Activated naive CD4-positive, alpha-beta T cell (primary cell): ENCODE measurements around the gene L3MBTL3.
A peak's percentile ranks its signal among the peaks of the same experiment; 100 is the strongest.

Source experiments
- DNase-seq, 4 experiments: peaks; one replicate each; lab custom pipeline; 2025; lab: John Stamatoyannopoulos, UW

The L3MBTL3 gene

DNA sequence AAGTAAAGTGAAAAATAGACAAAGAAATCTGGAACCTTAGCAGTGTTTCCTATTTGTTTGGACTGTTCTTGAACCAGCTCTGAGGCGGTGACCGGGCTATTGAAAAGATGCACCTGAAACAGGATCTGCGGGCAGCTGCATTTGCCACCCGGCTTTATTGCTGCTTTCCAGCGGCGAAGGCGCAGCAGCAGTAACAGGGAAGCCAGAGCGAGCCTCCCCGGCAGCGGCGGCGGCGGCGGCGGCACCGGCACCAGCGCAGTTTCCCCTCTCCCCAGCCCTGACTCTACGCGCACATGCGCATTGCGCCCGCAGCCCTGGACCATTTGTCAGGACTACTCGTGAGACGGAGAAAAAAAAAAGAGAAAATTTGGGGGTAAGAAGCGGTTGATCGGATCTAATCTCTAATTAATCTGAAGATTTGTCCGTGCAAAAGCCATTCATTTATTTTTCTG is at the start of gene L3MBTL3:
L3MBTL3 (plus strand) TSS at position 290 of the 452 bp plus-strand sequence. CDS start 24,119 bp downstream, outside the sequence.
- peak; percentile 62 to 86 (median 78) for DNase-seq

DNA sequence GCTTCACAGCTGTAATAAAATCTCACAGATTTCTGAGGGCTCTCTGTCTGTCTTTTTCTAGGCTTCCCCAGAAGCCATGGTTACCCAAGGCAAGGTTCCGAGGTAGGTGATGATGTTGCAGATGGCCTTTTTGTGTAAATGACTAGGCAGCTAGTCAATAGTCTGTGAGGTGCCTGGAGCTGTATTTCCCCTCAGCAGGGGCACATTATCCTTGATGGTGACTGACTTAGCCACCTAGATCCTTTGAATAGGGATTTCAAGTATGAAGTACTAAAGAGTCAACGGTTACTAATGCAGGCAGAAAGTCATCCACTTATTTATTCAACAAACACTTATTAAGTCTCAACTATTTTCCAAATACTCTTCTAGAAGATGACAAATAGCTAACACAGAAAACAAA is 49.3 kb upstream of the L3MBTL3 start:
- no peak for DNase-seq

DNA sequence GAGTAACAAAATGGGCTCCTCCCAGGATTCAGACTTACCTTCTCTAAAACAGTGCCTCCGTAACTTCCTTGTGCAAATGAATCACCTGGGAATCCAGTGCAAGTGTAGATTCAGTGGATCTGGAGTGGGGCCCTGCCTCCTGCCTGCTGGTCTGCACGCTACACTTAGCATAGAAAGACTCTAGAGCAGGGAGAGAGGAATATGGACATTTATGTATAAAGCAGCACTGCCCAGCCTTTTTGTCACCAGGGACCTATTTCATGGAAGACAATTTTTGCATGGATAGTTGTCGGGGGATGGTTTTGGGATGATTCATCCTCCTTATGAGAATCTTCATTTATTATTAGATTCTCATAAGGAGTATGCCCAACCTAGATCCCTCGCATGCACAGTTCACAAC is 42.3 kb upstream of the L3MBTL3 start:
- DNase-seq = no peak

DNA sequence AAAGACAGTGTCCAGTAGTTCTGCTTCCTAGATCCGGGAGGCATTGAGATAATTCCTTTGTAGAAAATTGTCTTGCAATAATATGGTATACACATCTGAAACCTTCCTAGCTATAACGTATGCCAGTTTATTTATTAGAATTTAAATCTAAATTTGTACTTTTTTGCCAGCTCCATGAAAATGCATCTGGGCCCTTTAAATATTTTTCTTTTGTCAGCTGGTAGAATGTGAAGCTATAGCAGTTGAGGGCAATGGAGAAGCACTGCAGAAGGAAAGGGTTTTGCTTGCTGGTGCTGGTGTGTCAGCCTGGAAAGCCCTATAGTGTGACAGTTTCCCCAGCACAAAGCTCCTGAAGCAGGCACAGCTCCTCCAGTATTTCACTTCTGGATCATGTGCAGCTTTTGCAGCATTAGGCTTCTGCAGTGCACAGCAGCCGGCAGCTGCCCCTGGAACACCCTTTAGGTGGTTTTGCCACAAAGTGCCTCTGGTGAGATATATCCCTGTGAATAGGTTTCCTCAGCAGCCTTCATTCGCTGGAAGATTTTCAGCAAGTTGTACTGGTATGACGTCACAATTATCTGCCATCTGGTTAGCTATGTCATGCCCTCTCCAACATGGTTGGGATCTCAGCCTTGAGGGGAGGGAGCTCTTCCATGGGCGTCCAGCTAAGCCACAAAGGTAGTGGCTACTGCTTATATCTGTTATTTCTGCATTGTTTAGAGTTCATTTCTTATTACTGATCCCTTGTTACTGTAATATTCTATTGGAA is 40.0 kb upstream of the L3MBTL3 start:
- DNase-seq = no peak

DNA sequence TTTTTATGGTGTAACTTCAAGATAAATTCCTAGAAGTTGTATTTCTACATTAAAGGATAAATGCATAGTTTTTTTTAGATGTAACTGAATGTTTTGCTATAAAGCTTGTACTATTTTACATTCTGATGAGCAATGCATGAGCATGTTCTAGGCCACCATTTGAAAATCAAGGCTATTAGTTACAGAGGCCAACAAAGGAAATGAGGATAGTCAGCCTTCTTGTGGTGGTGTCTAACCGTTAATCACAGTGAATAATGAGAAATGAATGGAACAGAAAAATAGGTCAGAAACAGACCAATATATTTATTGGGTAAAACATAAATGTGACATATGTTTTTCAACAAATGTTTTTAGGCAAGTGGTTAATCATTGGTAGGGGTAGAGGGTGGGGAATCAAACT is 37.6 kb upstream of the L3MBTL3 start:
- no peak for DNase-seq

DNA sequence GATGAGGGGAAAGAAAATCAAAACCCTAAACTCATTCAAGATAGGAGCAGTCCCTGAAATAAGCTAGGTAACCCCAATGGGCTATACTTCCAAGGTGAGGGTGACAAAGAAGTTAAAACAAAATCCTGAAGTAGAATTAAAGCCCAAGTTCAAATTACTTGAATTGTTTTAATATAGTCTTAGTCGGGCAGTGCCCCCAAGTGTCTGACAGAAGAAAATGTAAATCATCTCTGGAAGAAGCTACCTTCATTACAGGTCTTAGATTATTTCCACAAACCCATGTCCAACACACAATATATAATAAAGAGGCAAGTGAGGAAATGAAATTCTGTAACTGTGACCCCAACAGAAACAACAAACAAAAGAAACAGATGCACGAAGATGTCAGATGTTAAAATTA is 36.8 kb upstream of the L3MBTL3 start:
- no peak for DNase-seq

DNA sequence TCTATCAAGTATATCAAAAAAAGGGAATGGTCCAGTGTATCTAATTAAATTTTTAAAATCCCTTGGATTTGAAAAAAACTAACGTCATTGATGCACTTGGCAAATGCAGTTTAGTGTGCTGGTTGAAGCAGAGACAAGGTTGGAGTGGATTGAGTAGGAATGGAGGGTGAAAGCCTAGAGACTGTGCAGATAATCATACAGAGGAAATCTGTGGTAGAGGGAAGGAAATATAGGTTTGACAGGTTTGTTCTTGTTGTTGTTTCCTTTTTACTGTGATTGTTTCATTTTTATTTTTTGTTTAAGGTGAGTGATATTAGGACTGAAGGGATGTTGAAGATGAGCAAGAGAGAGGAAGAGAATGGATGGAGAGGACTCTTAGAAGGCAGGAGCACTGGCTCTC is 29.0 kb upstream of the L3MBTL3 start:
- no peak for DNase-seq

DNA sequence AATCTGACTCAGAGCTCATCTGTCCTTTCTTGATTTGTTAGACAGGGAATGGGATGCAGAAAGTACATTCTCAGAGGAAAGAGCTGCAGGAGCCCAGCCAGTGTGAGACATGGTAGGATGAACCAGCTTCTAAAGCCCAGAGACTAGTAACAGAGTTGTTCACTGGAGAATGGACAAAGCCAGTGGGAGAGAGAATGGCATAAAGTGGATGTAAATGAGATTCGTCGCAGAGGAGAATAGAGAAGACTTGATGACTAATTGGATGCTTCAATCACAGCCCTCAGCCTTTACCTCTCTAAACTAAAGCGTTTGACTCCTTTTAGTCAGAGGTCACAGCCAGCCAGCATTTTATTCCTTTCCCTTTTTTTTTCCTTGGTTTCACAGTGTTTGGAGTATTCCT is 25.5 kb upstream of the L3MBTL3 start:
- DNase-seq = no peak

DNA sequence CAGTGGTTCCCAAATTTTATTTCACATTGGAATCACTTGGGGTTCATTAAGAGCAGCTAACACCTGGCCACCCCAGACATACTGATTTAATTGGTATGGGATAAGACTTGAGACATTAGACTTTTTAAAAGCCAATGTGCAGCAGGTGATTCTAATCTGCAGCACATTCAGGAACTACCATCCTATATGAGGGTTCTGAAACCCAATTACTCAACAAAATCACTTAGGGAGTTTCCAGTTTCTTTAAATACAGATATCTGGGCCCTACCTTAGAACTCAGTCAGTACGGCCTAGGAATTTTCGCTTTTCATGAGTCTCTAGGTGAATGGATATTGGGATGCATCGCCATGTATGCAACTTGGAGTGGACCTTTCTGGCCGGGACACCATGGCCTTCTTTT is 24.0 kb upstream of the L3MBTL3 start:
- DNase-seq = no peak

DNA sequence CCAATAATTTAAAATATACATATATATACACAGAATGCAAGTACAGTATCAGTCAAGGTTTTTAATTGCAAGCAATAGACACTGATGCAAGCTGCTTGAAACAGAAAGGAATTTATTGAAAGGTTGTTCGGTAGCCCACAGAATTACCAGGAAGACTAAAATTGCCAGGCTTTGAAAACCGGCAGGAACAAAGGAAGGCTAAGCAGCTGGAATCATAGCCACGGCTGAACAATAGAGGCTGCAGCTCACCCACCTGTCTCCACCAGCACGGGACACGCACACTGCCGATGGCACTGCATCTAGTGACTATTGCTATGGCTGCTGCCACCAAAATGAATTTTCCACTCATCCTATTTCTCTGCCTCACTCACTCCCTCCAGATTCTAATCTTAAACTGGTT is 22.0 kb upstream of the L3MBTL3 start:
- no peak for DNase-seq

DNA sequence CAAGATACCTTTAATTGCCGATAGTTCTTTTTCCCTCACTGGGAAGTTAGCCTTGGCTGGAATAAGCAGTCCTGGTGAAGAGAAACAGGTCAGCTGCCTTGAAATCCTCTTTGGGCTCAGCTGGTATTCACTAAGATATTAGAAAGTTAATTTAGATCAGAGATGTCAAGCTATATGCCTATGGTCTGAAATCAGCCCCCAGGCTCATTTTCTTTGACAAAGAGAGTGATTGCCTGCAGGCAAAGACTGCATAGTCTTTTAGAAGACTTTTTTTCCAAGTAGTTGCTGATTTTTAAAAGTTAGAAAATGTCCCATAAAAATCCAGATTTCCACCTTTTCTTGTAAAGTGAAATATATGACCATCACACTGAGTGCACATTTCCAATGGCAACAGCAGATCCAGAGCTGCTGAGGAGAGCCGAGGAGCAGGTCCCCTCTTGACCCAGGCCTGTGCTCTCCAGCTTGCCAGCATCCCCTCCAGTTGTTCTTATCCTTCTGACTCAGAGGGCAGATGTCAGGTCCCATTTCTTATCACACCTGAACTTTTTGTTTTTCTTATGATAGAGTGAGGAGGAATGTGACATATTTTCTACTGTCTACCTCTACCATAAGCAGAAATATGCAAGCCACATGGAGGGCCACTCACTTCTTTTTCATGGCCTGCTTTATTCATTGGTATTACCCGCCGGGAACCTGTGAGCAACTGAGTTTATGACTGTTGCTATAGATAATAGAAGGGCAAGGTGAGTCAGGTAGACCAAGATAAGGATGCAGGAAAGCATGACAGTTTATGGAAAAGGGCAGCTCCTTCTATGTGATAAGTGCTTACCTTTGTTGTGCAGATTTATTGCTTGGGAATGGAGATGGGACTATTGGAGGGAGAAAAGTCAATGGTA is 17.6 kb upstream of the L3MBTL3 start:
- no peak for DNase-seq

DNA sequence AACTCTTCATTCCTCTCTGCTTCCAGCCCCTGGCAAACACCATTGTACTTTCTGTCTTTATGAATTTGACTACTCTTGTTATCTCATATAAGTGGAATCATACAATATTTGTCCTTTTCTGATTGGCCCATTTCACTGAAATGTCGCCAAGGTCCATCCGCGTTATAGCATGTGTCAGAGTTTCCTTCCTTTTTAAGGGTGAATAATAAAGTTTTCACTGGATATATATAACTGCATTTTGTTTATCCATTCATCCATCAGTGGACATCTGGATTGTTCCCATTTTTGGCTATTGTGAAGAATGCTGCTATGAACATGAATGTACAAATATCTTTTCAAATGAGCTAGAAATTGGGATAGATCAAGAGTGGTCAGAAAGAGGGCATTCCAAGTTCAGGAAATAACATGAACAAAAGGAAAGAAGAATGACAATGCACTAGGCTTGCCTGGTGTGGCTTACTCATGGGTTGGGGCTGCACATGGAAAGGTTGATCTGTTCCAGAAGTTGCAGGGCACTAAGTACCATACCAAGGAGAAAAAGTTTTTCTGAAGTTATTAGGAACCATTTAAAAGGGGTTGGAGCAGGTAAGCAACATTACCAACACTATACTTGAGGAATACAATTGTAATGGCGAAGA is 10.0 kb upstream of the L3MBTL3 start:
- no peak for DNase-seq

DNA sequence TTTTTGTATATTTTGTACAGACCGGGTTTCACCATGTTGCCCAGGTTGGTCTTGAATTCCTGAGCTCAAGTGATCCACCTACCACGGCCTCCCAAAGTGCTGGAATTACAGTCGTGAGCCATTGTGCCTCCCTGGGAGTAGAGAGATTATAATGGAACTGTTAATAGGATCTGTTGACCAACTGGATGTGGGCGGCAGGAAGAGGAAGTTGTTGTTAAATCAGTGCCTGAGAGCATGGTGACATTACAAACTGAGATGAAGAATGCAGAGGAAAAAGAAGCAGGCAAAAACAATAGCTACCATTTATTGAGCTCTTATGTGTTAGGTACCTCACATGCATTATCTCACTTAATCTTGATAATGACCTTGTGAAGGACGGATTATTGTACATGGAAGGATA is 9.2 kb upstream of the L3MBTL3 start:
- DNase-seq = no peak

DNA sequence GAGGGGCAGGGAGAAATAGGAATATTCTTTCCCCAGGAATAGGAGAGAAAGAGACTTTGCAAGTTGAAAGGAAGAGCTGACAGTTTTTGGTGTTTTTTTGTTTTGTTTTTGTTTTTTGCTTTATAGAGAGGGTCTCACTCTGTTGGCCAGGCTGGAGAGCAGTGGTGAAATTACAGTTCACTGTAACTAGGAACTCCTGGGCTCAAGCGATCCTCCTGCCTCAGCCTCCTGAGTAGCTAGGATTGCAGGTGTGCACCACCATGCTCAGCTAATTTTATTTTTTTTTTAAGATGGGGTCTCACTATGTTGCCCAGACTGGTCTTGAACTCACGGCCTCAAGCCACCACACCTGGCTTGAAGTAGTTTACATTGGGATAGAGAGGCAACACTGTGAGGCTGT is 8.0 kb upstream of the L3MBTL3 start:
- DNase-seq = no peak

DNA sequence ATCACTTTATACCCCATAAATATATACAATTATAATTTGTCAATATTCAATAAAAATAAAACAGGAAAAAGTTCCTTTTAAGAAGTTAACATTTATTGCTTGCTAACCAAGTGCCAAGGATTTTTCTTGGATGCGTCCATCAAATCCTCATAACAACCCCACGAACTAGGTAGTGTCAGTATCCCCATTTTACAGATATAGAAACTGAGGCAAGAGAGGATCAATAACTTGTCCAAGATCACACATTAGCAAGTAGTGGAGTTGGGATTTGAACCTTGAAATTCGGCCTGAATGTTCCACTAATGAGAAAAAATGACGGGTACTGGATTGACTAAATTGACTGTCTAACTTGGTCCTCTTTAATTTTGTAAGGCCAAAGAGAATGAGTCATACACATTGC is 5.7 kb upstream of the L3MBTL3 start:
- no peak for DNase-seq

DNA sequence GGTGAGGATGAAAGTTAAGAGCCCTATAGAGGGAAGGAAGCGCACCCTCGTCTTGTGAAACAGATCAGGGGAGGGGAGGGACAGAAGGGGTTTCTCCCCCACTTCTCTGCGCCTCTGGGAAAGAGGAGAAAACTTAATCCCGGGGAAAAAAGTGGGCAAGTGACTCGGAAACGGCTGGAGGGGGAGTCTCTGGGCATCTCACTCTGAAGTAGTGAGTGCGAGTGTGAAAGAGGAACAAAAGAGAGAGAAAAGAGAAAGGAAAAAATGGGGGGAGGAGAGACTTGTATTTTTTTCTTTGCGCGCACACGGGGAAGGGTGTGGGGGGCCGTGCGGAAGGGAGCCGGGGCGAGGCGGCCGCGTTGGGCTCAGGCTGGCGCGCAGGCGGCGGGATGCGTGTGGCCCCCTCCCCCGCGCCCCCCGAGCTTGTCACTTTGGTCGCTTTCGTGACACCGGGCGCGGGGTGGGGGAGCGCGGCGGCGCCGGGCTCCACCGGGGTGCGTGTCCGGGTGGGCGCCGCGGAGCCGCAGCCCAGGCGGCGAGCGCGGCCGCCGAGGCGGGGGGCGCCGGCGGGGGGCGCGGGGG is 454 bp downstream of the L3MBTL3 start:
- peak in 2 of 4 experiments; percentile 28 to 35 for DNase-seq

DNA sequence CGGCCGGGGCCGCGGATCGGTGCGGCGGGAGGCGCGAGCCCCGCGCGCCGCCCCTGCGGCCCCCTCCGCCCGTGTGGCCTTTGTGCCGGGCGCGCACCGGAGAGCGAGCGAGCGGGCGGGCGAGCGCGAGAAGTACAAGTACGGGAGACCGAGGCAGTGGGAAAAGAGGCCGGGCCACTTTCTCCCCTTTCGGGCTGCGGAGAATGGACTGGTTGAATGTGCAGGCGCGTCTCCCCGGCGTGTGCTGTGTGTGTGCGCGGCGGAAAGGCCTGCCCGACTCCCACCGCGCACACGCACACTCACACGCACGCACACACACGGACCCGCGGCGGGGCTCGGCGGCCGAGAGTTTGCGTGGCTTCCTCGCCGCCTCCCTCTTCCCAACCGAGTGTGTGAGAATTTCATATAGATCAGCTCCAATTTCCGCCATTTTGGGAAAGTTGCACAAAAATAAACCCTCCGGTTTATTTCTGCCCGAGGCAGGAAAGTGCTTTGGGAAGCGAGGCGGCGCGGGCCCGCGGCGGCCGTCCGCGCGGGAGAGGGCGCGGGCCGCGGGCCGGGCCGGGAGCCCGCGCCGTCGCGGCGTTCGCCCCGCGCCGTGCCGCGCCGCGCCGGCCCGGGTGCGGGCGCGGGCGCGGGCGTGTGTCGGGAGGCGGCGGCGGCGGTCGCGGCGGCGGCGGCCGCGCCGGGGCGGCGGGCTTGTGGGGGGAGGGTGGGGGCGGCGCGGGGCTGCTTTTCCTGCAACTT is 1.1 kb downstream of the L3MBTL3 start:
- DNase-seq = peak in 2 of 4 experiments; percentile 4 to 49

DNA sequence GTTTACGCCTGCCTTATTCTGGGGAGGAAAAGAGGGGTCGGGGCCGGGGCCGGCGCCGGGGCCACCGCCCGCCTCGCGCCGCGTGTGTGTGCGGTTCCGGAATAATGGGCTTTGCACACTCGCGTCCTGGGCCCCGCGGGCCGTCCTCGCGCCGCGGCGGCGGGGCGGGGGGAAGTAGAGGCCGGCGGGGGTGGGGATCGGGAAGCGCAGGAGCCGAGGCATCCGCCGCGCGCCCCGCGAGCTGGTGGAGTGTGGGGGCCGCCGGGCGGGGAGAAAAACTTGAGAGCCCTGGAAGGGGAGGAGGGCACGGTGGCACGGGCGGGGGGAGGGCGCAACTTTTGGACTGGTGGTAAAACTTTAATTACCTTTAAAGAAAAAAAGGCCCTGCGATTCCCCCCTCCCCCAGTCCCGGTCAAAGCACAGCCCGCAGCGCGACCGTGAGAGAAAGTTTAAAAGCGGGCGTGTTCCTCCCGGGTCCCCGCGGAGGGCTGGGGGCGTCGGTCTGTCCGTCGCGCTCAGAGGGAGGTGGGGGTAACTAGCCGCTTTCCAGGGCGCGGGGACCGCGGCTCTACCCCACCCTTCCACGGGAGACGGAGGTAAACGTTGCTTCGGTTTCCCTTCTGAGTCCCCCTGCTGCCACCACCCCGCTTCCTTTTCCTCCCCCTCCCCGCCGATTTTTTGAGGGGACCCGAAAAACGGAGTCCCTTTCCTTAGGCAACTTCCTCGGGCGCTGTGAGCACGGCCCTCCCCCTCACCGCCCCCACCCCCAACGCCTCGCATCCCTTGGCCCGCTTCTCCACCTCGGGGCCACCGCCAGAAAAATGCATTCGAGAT is 1.9 kb downstream of the L3MBTL3 start:
- DNase-seq = peak; percentile 8 to 40 (median 17)

DNA sequence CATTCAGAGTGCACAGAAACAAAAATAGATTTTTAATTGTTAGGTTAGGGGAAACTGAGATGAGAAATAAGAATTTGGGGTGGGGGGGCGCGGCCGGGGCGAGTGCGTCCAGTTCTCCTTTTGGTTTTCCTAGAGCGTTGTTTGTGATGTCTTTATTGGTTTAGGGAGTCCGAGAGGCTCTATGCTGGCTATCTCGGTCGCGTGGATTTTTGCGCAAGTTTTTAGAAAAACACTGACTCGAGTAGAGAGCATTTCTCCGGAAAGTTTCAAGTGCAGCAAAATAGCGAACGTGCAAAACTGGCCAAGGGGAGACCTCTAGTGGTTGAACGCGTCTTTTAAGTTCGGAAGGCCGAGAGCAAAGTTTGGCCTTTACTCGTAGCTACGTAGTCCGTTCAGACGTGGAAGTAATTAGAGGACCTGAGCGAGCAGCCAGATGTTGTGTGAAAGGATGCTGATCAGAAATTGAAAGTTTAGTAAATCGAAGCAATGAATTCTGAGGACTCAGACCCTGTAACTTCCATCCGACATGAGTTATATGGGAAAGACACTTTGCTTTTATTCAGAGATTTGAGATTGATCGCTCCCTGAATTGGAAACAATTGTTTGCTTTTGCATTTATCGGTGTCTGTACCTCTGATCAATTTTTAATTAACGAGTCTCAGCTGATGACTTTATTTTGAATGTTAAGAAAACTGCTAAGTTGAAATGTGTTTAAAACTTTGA is 2.7 kb downstream of the L3MBTL3 start:
- DNase-seq = peak; percentile 9 to 60 (median 43)

DNA sequence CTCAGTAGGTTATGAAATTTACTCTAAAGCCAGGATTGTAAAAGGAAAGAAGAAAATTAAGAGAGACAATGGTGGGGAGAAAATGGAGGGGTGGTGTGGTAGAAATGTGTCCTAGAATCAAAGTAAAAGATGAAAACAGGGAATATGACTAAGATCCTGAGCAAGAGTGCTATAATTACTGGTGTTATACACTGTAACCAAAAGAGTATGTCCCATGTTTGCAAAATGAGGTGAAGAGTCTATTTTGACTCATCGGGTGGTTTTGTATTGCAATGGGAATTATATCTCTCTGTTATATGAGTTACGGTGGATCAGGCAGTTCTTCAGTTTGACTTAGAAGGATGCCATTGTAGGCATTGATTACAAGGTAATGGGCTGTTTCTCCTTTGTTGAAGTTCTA is 8.5 kb downstream of the L3MBTL3 start:
- DNase-seq = no peak
